Muscle layer of colon (tissue), 2 donors: Measurements from ENCODE around the gene ACTC1.

Source experiments
- H3K27ac ChIP-seq: one replicate; pipeline ENCODE4 v1.7.0; 2013; ENCODE audit warnings: low read depth, mild to moderate bottlenecking, low read length, moderate library complexity
- H3K27me3 ChIP-seq, 2 donors: one replicate each; pipeline ENCODE4 v1.7.0; 2013; ENCODE audit warnings: low read length in 2 of 2, mild to moderate bottlenecking in 2 of 2; ENCODE audit not compliant: insufficient read depth in 2 of 2, control insufficient read depth in 1 of 2
- H3K36me3 ChIP-seq: one replicate; pipeline ENCODE4 v1.7.0; 2013; ENCODE audit warnings: mild to moderate bottlenecking, low read length; ENCODE audit not compliant: insufficient read depth
- H3K4me1 ChIP-seq: one replicate; pipeline ENCODE4 v1.7.0; 2013; ENCODE audit warnings: mild to moderate bottlenecking, low read length; ENCODE audit not compliant: insufficient read depth
- H3K4me3 ChIP-seq, 2 donors: one replicate each; pipeline ENCODE4 v1.7.0; 2013; ENCODE audit warnings: low read length in 2 of 2, low read depth in 1 of 2, mild to moderate bottlenecking in 1 of 2, moderate library complexity in 1 of 2
- H3K9ac ChIP-seq: one replicate; pipeline ENCODE4 v1.7.0; 2013; ENCODE audit warnings: low read length
- H3K9me3 ChIP-seq: one replicate; pipeline ENCODE4 v1.7.0; 2013; ENCODE audit warnings: mild to moderate bottlenecking, low read length
- donor health status: abdominal sarcoma.
- donor health status: Adenocarcinoma of cecum.

Gene ACTC1

GRCh38 chr15:34776606-34777105 lies 18.7 kb downstream of the ACTC1 start:
- no peak overlapping the region for H3K27ac ChIP-seq
- no peaks in the 10 kb centered on the region for H3K9me3 ChIP-seq
- no peak overlapping the region for H3K9ac ChIP-seq
- H3K4me3 ChIP-seq = no peak overlapping the region
- H3K4me1 ChIP-seq = no peaks in the 10 kb centered on the region
- no peaks in the 10 kb centered on the region for H3K27me3 ChIP-seq
- H3K36me3 ChIP-seq = no peaks in the 10 kb centered on the region

GRCh38 chr15:34773917-34774316 lies 21.4 kb downstream of the ACTC1 start:
- Histone ChIP-seq H3K9me3 (no peaks in the 10 kb centered on the region), H3K27me3 (no peaks in the 10 kb centered on the region), H3K27ac (no peak overlapping the region), H3K9ac (no peak overlapping the region), H3K36me3 (no peaks in the 10 kb centered on the region), H3K4me3 (no peak overlapping the region), H3K4me1 (no peaks in the 10 kb centered on the region)

- no peaks in the 10 kb centered on the region for H3K9me3 ChIP-seq
- no peak overlapping the region for H3K9ac ChIP-seq
- H3K4me3 ChIP-seq = no peak overlapping the region
- H3K27ac ChIP-seq = no peak overlapping the region
- H3K4me1 ChIP-seq = no peaks in the 10 kb centered on the region
- no peaks in the 10 kb centered on the region for H3K36me3 ChIP-seq
- no peaks in the 10 kb centered on the region for H3K27me3 ChIP-seq
These were observed 22.3 kb downstream of the ACTC1 start for GRCh38 chr15:34773013-34773412.

GRCh38 chr15:34772312-34772711 lies 23.0 kb downstream of the ACTC1 start:
- Histone ChIP-seq H3K4me1 (no peaks in the 10 kb centered on the region), H3K9ac (no peak overlapping the region), H3K36me3 (no peaks in the 10 kb centered on the region), H3K4me3 (no peak overlapping the region), H3K27me3 (no peaks in the 10 kb centered on the region), H3K27ac (no peak overlapping the region), H3K9me3 (no peaks in the 10 kb centered on the region)

- Histone ChIP-seq H3K4me3 (no peak overlapping the region), H3K9me3 (no peaks in the 10 kb centered on the region), H3K27me3 (no peaks in the 10 kb centered on the region), H3K9ac (no peak overlapping the region), H3K36me3 (no peaks in the 10 kb centered on the region), H3K4me1 (no peaks in the 10 kb centered on the region), H3K27ac (no peak overlapping the region)
These were observed 25.6 kb downstream of the ACTC1 start for GRCh38 chr15:34769711-34770110.

- Histone ChIP-seq H3K36me3 (no peaks in the 10 kb centered on the region), H3K4me1 (no peaks in the 10 kb centered on the region), H3K9ac (no peak overlapping the region), H3K9me3 (no peaks in the 10 kb centered on the region), H3K4me3 (no peak overlapping the region), H3K27ac (no peak overlapping the region), H3K27me3 (no peaks in the 10 kb centered on the region)
These were observed 26.8 kb downstream of the ACTC1 start for GRCh38 chr15:34768530-34768929.

- Histone ChIP-seq H3K27ac (no peak overlapping the region), H3K36me3 (no peaks in the 10 kb centered on the region), H3K9me3 (no peaks in the 10 kb centered on the region), H3K4me3 (no peak overlapping the region), H3K4me1 (no peaks in the 10 kb centered on the region), H3K27me3 (no peaks in the 10 kb centered on the region), H3K9ac (no peak overlapping the region)
These were observed 29.6 kb downstream of the ACTC1 start for GRCh38 chr15:34765741-34766140.

GRCh38 chr15:34760909-34761308 lies 34.4 kb downstream of the ACTC1 start:
- Histone ChIP-seq H3K36me3 (no peaks in the 10 kb centered on the region), H3K9ac (no peak overlapping the region), H3K27ac (no peak overlapping the region), H3K4me3 (no peak overlapping the region), H3K27me3 (peaks cover 9 to 12% of the 10 kb centered on the region in 2 donors), H3K9me3 (no peaks in the 10 kb centered on the region), H3K4me1 (no peaks in the 10 kb centered on the region)

GRCh38 chr15:34759992-34760391 lies 35.4 kb downstream of the ACTC1 start:
- H3K4me1 ChIP-seq = no peaks in the 10 kb centered on the region
- H3K27ac ChIP-seq = no peak overlapping the region
- H3K9me3 ChIP-seq = no peaks in the 10 kb centered on the region
- no peak overlapping the region for H3K4me3 ChIP-seq
- H3K27me3 ChIP-seq = peaks cover 16 to 18% of the 10 kb centered on the region in 2 donors
- H3K9ac ChIP-seq = no peak overlapping the region
- H3K36me3 ChIP-seq = no peaks in the 10 kb centered on the region

GRCh38 chr15:34759347-34759746 lies 36.0 kb downstream of the ACTC1 start:
- H3K27ac ChIP-seq = no peak overlapping the region
- no peaks in the 10 kb centered on the region for H3K9me3 ChIP-seq
- no peaks in the 10 kb centered on the region for H3K4me1 ChIP-seq
- H3K36me3 ChIP-seq = no peaks in the 10 kb centered on the region
- no peak overlapping the region for H3K4me3 ChIP-seq
- H3K9ac ChIP-seq = no peak overlapping the region
- peaks cover 16 to 24% of the 10 kb centered on the region in 2 donors for H3K27me3 ChIP-seq

GRCh38 chr15:34757262-34757661 lies 38.1 kb downstream of the ACTC1 start:
- H3K9ac ChIP-seq = no peak overlapping the region
- peaks cover 21 to 43% of the 10 kb centered on the region in 2 donors for H3K27me3 ChIP-seq
- no peak overlapping the region for H3K4me3 ChIP-seq
- no peaks in the 10 kb centered on the region for H3K4me1 ChIP-seq
- no peaks in the 10 kb centered on the region for H3K36me3 ChIP-seq
- no peaks in the 10 kb centered on the region for H3K9me3 ChIP-seq
- H3K27ac ChIP-seq = no peak overlapping the region

GRCh38 chr15:34755419-34755773 lies 40.0 kb downstream of the ACTC1 start:
- no peak overlapping the region for H3K4me3 ChIP-seq

More at GRCh38 chr15:34755419-34755773, 40.0 kb downstream of the ACTC1 start:
- Histone ChIP-seq H3K9ac (no peak overlapping the region), H3K36me3 (no peaks in the 10 kb centered on the region), H3K9me3 (no peaks in the 10 kb centered on the region), H3K27me3 (peaks cover 21 to 43% of the 10 kb centered on the region in 2 donors), H3K27ac (no peak overlapping the region), H3K4me1 (no peaks in the 10 kb centered on the region)
